HEK293 (cell line): Measurements from ENCODE around the gene FTL.
A peak's percentile ranks its signal among the peaks of the same experiment; 100 is the strongest.

ENCODE experiments used
- BCL11A ChIP-seq: fragments of 450-650 bp; formaldehyde crosslinking; IDR thresholded peaks from 2 replicates; pipeline ENCODE4 v1.5.1; 2016; ENCODE audit warnings: low read depth, missing biosample characterization, missing genetic modification characterization
- FEZF1 ChIP-seq: fragments of 450-650 bp; formaldehyde crosslinking; IDR thresholded peaks from 2 replicates; pipeline ENCODE4 v1.5.1; 2016; ENCODE audit warnings: missing biosample characterization, missing genetic modification characterization
- GFI1B ChIP-seq: fragments of 450-650 bp; formaldehyde crosslinking; IDR thresholded peaks from 2 replicates; pipeline ENCODE4 v1.5.1; 2016; ENCODE audit warnings: missing biosample characterization, missing genetic modification characterization
- GLI2 ChIP-seq: fragments of 450-650 bp; formaldehyde crosslinking; IDR thresholded peaks from 2 replicates; pipeline ENCODE4; 2017; ENCODE audit warnings: missing biosample characterization, missing genetic modification characterization, low read depth, borderline replicate concordance
- HOXC10 ChIP-seq: sonication (generic); formaldehyde crosslinking; IDR thresholded peaks from 2 replicates; pipeline ENCODE4 v1.8.1; 2023; ENCODE audit warnings: mild to moderate bottlenecking, missing genetic modification reagents
- IKZF3 ChIP-seq: fragments of 450-650 bp; IDR thresholded peaks from 2 replicates; pipeline ENCODE4 v1.5.0; 2018; ENCODE audit warnings: missing biosample characterization, mild to moderate bottlenecking, missing genetic modification characterization, moderate library complexity
- KLF16 ChIP-seq: fragments of 450-650 bp; formaldehyde crosslinking; IDR thresholded peaks from 2 replicates; pipeline ENCODE4 v1.5.1; 2017; ENCODE audit warnings: missing biosample characterization, missing genetic modification characterization
- MEIS1 ChIP-seq: sonication (generic); formaldehyde crosslinking; IDR thresholded peaks from 2 replicates; pipeline ENCODE4 v1.8.1; 2022; ENCODE audit warnings: missing genetic modification reagents, mild to moderate bottlenecking, borderline replicate concordance
- SETDB1 ChIP-seq: IDR thresholded peaks from one replicate; pipeline ENCODE4 v1.6.1; 2017; ENCODE audit warnings: mild to moderate bottlenecking, low read length, moderate library complexity, mixed read lengths; ENCODE audit not compliant: insufficient read length
- ZBTB1 ChIP-seq: fragments of 450-650 bp; formaldehyde crosslinking; IDR thresholded peaks from 2 replicates; pipeline ENCODE4 v1.5.1; 2016; ENCODE audit warnings: missing biosample characterization, missing genetic modification characterization
- ZFP37 ChIP-seq: fragments of 450-650 bp; formaldehyde crosslinking; IDR thresholded peaks from 2 replicates; pipeline ENCODE4 v1.5.1; 2016; ENCODE audit warnings: missing biosample characterization, missing genetic modification characterization
- ZNF221 ChIP-seq: fragments of 450-650 bp; formaldehyde crosslinking; IDR thresholded peaks from 2 replicates; pipeline ENCODE4 v1.5.1; 2017; ENCODE audit warnings: missing biosample characterization, missing genetic modification characterization, borderline replicate concordance
- ZNF248 ChIP-seq: fragments of 450-650 bp; formaldehyde crosslinking; IDR thresholded peaks from 2 replicates; pipeline ENCODE4 v1.5.1; 2017; ENCODE audit warnings: missing biosample characterization, missing genetic modification characterization
- ZNF514 ChIP-seq: fragments of 450-650 bp; formaldehyde crosslinking; IDR thresholded peaks from 2 replicates; pipeline ENCODE4 v1.5.1; 2016; ENCODE audit warnings: missing biosample characterization, missing genetic modification characterization
- ZNF521 ChIP-seq: fragments of 450-650 bp; formaldehyde crosslinking; IDR thresholded peaks from 2 replicates; pipeline ENCODE4 v1.5.1; 2017; ENCODE audit warnings: missing biosample characterization, mild to moderate bottlenecking, missing genetic modification characterization
- ZNF555 ChIP-seq: fragments of 450-650 bp; formaldehyde crosslinking; conservative IDR thresholded peaks from 2 replicates; pipeline ENCODE4 v1.5.1; 2017; ENCODE audit warnings: missing biosample characterization, mild to moderate bottlenecking, missing genetic modification characterization, inconsistent platforms
- ZNF623 ChIP-seq: fragments of 450-650 bp; formaldehyde crosslinking; IDR thresholded peaks from 2 replicates; pipeline ENCODE4 v1.5.1; 2016; ENCODE audit warnings: missing biosample characterization, missing genetic modification characterization
- ZNF76 ChIP-seq: fragments of 450-650 bp; formaldehyde crosslinking; IDR thresholded peaks from 2 replicates; pipeline ENCODE4; 2016; ENCODE audit warnings: low read depth, missing biosample characterization, missing genetic modification characterization, borderline replicate concordance
- ZSCAN23 ChIP-seq: fragments of 450-650 bp; formaldehyde crosslinking; IDR thresholded peaks from 2 replicates; pipeline ENCODE4 v1.5.1; 2016; ENCODE audit warnings: missing biosample characterization, missing genetic modification characterization
- TF ChIP-seq, protein P1 (sequence below): fragments of 450-650 bp; formaldehyde crosslinking; IDR thresholded peaks from 2 replicates; pipeline ENCODE4 v1.5.1; 2016; ENCODE audit warnings: missing biosample characterization, missing genetic modification characterization
- TF ChIP-seq, protein P2 (sequence below): fragments of 450-650 bp; formaldehyde crosslinking; IDR thresholded peaks from 2 replicates; pipeline ENCODE4 v1.5.1; 2016; ENCODE audit warnings: missing biosample characterization, missing genetic modification characterization
- TF ChIP-seq, protein P3 (sequence below): fragments of 450-650 bp; formaldehyde crosslinking; IDR thresholded peaks from 2 replicates; pipeline ENCODE4 v1.5.1; 2016; ENCODE audit warnings: missing biosample characterization, missing genetic modification characterization
- TF ChIP-seq, protein P4 (sequence below): fragments of 450-650 bp; formaldehyde crosslinking; IDR thresholded peaks from 2 replicates; pipeline ENCODE4 v1.5.1; 2017; ENCODE audit warnings: missing biosample characterization, missing genetic modification characterization
- TF ChIP-seq, protein P5 (sequence below): fragments of 450-650 bp; formaldehyde crosslinking; IDR thresholded peaks from 2 replicates; pipeline ENCODE4 v1.5.1; 2017; ENCODE audit warnings: missing biosample characterization, missing genetic modification characterization
- TF ChIP-seq, protein P6 (sequence below): fragments of 450-650 bp; formaldehyde crosslinking; conservative IDR thresholded peaks from 2 replicates; pipeline ENCODE4 v1.5.1; 2016; ENCODE audit warnings: low read depth, missing biosample characterization, missing genetic modification characterization

FTL gene

DNA sequence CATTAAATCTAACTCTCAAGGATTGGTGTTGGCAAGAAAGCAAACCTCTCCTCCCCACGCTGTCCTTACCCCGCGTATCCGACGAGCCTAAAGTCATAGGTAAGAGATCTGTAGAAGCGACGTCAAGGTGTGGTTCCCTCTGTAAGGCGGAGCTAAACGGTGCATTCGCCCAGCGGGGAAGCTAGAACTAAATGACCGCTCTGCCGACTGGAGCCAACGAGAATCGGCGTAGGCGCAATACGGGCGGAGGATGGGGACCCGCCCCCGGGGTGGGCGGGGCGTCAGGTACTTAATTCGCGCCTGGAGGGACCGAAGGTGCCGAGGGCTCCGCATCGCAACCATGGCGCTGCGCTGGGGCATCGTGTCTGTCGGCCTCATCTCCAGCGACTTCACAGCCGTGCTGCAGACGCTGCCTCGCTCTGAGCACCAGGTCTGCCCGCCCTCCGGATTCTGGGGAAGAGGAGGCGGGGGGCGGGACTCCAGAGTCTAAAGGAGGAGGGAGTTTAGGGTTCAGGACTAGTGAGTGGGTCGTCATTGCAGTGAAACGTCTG is 31.7 kb upstream of the FTL start, which contains the start of gene DHDH (continued):
- TF ChIP-seq, protein P1, sequence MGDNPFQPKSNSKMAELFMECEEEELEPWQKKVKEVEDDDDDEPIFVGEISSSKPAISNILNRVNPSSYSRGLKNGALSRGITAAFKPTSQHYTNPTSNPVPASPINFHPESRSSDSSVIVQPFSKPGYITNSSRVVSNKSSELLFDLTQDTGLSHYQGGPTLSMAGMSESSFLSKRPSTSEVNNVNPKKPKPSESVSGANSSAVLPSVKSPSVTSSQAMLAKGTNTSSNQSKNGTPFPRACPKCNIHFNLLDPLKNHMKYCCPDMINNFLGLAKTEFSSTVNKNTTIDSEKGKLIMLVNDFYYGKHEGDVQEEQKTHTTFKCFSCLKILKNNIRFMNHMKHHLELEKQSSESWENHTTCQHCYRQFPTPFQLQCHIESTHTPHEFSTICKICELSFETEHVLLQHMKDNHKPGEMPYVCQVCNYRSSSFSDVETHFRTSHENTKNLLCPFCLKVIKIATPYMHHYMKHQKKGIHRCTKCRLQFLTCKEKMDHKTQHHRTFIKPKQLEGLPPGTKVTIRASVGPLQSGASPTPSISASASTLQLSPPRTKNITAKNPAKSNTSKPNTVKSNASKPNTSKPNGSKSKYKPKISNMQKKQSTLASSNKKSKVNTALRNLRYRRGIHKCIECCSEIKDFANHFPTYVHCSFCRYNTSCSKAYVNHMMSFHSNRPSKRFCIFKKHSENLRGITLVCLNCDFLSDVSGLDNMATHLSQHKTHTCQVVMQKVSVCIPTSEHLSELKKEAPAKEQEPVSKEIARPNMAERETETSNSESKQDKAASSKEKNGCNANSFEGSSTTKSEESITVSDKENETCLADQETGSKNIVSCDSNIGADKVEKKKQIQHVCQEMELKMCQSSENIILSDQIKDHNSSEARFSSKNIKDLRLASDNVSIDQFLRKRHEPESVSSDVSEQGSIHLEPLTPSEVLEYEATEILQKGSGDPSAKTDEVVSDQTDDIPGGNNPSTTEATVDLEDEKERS (tag by site-specific recombination) = no peak
- TF ChIP-seq, protein P2, sequence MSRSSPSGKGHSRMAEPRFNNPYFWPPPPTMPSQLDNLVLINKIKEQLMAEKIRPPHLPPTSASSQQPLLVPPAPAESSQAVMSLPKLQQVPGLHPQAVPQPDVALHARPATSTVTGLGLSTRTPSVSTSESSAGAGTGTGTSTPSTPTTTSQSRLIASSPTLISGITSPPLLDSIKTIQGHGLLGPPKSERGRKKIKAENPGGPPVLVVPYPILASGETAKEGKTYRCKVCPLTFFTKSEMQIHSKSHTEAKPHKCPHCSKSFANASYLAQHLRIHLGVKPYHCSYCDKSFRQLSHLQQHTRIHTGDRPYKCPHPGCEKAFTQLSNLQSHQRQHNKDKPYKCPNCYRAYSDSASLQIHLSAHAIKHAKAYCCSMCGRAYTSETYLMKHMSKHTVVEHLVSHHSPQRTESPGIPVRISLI = no peak
- TF ChIP-seq IKZF3 (tag by site-specific recombination) = no peak
- no peak for TF ChIP-seq GFI1B (tag by site-specific recombination)
- no peak for TF ChIP-seq GLI2 (tag by site-specific recombination)
- TF ChIP-seq SETDB1 = no peak
- TF ChIP-seq ZFP37 (tag by site-specific recombination) = no peak
- no peak for TF ChIP-seq ZNF555 (tag by site-specific recombination)
- TF ChIP-seq ZNF514 = no peak
- no peak for TF ChIP-seq ZNF76 (tag by site-specific recombination)
- TF ChIP-seq ZSCAN23 (tag by site-specific recombination) = no peak
- peak; percentile 88 for TF ChIP-seq KLF16 (tag by site-specific recombination)
- TF ChIP-seq, protein P3, sequence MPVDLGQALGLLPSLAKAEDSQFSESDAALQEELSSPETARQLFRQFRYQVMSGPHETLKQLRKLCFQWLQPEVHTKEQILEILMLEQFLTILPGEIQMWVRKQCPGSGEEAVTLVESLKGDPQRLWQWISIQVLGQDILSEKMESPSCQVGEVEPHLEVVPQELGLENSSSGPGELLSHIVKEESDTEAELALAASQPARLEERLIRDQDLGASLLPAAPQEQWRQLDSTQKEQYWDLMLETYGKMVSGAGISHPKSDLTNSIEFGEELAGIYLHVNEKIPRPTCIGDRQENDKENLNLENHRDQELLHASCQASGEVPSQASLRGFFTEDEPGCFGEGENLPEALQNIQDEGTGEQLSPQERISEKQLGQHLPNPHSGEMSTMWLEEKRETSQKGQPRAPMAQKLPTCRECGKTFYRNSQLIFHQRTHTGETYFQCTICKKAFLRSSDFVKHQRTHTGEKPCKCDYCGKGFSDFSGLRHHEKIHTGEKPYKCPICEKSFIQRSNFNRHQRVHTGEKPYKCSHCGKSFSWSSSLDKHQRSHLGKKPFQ = no peak
- TF ChIP-seq, protein P4, sequence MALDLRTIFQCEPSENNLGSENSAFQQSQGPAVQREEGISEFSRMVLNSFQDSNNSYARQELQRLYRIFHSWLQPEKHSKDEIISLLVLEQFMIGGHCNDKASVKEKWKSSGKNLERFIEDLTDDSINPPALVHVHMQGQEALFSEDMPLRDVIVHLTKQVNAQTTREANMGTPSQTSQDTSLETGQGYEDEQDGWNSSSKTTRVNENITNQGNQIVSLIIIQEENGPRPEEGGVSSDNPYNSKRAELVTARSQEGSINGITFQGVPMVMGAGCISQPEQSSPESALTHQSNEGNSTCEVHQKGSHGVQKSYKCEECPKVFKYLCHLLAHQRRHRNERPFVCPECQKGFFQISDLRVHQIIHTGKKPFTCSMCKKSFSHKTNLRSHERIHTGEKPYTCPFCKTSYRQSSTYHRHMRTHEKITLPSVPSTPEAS (tag by site-specific recombination) = no peak
- TF ChIP-seq FEZF1 (tag by site-specific recombination) = 0 out of 2 replicates have a peak, but pooled peaks have one; percentile 17
- TF ChIP-seq ZNF221 = no peak
- TF ChIP-seq BCL11A = no peak
- no peak for TF ChIP-seq ZNF248
- TF ChIP-seq, protein P5, sequence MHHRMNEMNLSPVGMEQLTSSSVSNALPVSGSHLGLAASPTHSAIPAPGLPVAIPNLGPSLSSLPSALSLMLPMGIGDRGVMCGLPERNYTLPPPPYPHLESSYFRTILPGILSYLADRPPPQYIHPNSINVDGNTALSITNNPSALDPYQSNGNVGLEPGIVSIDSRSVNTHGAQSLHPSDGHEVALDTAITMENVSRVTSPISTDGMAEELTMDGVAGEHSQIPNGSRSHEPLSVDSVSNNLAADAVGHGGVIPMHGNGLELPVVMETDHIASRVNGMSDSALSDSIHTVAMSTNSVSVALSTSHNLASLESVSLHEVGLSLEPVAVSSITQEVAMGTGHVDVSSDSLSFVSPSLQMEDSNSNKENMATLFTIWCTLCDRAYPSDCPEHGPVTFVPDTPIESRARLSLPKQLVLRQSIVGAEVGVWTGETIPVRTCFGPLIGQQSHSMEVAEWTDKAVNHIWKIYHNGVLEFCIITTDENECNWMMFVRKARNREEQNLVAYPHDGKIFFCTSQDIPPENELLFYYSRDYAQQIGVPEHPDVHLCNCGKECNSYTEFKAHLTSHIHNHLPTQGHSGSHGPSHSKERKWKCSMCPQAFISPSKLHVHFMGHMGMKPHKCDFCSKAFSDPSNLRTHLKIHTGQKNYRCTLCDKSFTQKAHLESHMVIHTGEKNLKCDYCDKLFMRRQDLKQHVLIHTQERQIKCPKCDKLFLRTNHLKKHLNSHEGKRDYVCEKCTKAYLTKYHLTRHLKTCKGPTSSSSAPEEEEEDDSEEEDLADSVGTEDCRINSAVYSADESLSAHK = no peak
- TF ChIP-seq, protein P6, sequence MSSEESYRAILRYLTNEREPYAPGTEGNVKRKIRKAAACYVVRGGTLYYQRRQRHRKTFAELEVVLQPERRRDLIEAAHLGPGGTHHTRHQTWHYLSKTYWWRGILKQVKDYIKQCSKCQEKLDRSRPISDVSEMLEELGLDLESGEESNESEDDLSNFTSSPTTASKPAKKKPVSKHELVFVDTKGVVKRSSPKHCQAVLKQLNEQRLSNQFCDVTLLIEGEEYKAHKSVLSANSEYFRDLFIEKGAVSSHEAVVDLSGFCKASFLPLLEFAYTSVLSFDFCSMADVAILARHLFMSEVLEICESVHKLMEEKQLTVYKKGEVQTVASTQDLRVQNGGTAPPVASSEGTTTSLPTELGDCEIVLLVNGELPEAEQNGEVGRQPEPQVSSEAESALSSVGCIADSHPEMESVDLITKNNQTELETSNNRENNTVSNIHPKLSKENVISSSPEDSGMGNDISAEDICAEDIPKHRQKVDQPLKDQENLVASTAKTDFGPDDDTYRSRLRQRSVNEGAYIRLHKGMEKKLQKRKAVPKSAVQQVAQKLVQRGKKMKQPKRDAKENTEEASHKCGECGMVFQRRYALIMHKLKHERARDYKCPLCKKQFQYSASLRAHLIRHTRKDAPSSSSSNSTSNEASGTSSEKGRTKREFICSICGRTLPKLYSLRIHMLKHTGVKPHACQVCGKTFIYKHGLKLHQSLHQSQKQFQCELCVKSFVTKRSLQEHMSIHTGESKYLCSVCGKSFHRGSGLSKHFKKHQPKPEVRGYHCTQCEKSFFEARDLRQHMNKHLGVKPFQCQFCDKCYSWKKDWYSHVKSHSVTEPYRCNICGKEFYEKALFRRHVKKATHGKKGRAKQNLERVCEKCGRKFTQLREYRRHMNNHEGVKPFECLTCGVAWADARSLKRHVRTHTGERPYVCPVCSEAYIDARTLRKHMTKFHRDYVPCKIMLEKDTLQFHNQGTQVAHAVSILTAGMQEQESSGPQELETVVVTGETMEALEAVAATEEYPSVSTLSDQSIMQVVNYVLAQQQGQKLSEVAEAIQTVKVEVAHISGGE = no peak
- no peak for TF ChIP-seq ZBTB1 (tag by site-specific recombination)
- TF ChIP-seq ZNF623 = no peak
- TF ChIP-seq ZNF521 (tag by site-specific recombination) = no peak
- TF ChIP-seq MEIS1 = no peak
- no peak for TF ChIP-seq HOXC10 (CRISPR knock-in tag)
